Cerebellar nuclear complex (tissue), 1 donor: ENCODE data around the gene HMCN1.

Source experiments
- DNase-seq, 2 experiments: peaks; one replicate each; lab custom pipeline; 2025; lab: John Stamatoyannopoulos, UW

The HMCN1 gene

GRCh38 chr1:185966471-185966870, 232.3 kb downstream of the HMCN1 start:
- DNase-seq: no peak

- DNase-seq: no peak
Observed at GRCh38 chr1:185969028-185969427, 234.8 kb downstream of the HMCN1 start.

GRCh38 chr1:185969524-185969991, 235.4 kb downstream of the HMCN1 start:
- DNase-seq: no peak

- DNase-seq: no peak
Observed at GRCh38 chr1:185971688-185972087, 237.5 kb downstream of the HMCN1 start.

GRCh38 chr1:185972096-185972850, 238.1 kb downstream of the HMCN1 start:
- no peak for DNase-seq

- DNase-seq: no peak
Observed at GRCh38 chr1:185973645-185974044, 239.5 kb downstream of the HMCN1 start.

GRCh38 chr1:185974367-185975170, 240.4 kb downstream of the HMCN1 start:
- no peak for DNase-seq

- no peak for DNase-seq
Observed at GRCh38 chr1:185980891-185981290, 246.7 kb downstream of the HMCN1 start.

- no peak for DNase-seq
Observed at GRCh38 chr1:185984113-185984836, 250.1 kb downstream of the HMCN1 start.

- DNase-seq: no peak
Observed at GRCh38 chr1:185987611-185988321, 253.6 kb downstream of the HMCN1 start.

GRCh38 chr1:185990565-185990964, 256.4 kb downstream of the HMCN1 start:
- DNase-seq: no peak

GRCh38 chr1:185991266-185991665, 257.1 kb downstream of the HMCN1 start:
- no peak for DNase-seq

GRCh38 chr1:185996211-185996610, 262.0 kb downstream of the HMCN1 start:
- DNase-seq: no peak

GRCh38 chr1:185998391-185998790, 264.2 kb downstream of the HMCN1 start:
- DNase-seq: no peak

GRCh38 chr1:186002406-186002805, 268.2 kb downstream of the HMCN1 start:
- no peak for DNase-seq

GRCh38 chr1:186009039-186009737, 275.0 kb downstream of the HMCN1 start:
- DNase-seq: no peak

- DNase-seq: no peak
Observed at GRCh38 chr1:186014370-186015037, 280.3 kb downstream of the HMCN1 start.

GRCh38 chr1:186016856-186017255, 282.7 kb downstream of the HMCN1 start:
- DNase-seq: no peak

GRCh38 chr1:186022184-186022583, 288.0 kb downstream of the HMCN1 start:
- DNase-seq: no peak

- DNase-seq: no peak
Observed at GRCh38 chr1:186026946-186027345, 292.8 kb downstream of the HMCN1 start.

GRCh38 chr1:186027621-186028020, 293.4 kb downstream of the HMCN1 start:
- no peak for DNase-seq
